ENCODE measurements around the gene ELK1.

DNA sequence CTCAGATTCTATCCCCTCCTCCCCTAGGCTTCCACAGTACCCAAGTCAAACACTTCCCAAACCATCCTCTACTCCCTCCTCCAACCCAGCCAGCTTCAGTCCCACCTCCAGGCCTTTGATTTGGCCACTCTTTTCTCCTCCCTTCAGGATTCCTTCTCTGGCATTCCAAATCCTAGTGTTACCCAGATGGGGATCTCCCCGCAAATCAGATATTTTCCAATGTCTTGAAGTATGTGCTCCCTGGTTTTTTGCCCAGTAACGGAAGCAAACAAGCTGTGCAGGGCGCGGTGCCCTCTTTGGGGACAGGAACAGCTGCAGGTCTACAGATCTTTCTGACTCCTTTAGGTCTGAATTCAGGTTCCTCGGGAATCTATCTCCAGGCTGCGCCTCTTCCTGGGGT, 28.5 kb downstream of the ELK1 start:
- TF ChIP-seq EP300 (conservative IDR thresholded peaks at IDR 0.05; ENCODE audit: poor library complexity, severe bottlenecking) (no peak), EZH2 (IDR thresholded peaks at IDR 0.05; ENCODE audit: borderline replicate concordance, insufficient read depth, low read length, poor library complexity, severe bottlenecking) (no peak), SMC3 (conservative IDR thresholded peaks at IDR 0.05; ENCODE audit: poor library complexity) (no peak)
- TF ChIP-seq, protein P1, sequence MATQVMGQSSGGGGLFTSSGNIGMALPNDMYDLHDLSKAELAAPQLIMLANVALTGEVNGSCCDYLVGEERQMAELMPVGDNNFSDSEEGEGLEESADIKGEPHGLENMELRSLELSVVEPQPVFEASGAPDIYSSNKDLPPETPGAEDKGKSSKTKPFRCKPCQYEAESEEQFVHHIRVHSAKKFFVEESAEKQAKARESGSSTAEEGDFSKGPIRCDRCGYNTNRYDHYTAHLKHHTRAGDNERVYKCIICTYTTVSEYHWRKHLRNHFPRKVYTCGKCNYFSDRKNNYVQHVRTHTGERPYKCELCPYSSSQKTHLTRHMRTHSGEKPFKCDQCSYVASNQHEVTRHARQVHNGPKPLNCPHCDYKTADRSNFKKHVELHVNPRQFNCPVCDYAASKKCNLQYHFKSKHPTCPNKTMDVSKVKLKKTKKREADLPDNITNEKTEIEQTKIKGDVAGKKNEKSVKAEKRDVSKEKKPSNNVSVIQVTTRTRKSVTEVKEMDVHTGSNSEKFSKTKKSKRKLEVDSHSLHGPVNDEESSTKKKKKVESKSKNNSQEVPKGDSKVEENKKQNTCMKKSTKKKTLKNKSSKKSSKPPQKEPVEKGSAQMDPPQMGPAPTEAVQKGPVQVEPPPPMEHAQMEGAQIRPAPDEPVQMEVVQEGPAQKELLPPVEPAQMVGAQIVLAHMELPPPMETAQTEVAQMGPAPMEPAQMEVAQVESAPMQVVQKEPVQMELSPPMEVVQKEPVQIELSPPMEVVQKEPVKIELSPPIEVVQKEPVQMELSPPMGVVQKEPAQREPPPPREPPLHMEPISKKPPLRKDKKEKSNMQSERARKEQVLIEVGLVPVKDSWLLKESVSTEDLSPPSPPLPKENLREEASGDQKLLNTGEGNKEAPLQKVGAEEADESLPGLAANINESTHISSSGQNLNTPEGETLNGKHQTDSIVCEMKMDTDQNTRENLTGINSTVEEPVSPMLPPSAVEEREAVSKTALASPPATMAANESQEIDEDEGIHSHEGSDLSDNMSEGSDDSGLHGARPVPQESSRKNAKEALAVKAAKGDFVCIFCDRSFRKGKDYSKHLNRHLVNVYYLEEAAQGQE (IDR thresholded peaks at IDR 0.05; ENCODE audit: borderline replicate concordance): no peak
- TF ChIP-seq, protein P2, sequence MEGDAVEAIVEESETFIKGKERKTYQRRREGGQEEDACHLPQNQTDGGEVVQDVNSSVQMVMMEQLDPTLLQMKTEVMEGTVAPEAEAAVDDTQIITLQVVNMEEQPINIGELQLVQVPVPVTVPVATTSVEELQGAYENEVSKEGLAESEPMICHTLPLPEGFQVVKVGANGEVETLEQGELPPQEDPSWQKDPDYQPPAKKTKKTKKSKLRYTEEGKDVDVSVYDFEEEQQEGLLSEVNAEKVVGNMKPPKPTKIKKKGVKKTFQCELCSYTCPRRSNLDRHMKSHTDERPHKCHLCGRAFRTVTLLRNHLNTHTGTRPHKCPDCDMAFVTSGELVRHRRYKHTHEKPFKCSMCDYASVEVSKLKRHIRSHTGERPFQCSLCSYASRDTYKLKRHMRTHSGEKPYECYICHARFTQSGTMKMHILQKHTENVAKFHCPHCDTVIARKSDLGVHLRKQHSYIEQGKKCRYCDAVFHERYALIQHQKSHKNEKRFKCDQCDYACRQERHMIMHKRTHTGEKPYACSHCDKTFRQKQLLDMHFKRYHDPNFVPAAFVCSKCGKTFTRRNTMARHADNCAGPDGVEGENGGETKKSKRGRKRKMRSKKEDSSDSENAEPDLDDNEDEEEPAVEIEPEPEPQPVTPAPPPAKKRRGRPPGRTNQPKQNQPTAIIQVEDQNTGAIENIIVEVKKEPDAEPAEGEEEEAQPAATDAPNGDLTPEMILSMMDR (IDR thresholded peaks at IDR 0.05; ENCODE audit: poor library complexity, severe bottlenecking): no peak

Data from neural cell (in vitro differentiated cells).